MM.1S (cell line): ENCODE results near the gene ADGRD2.

ENCODE experiments used
- DNase-seq: peaks from one replicate; pipeline ENCODE4 v3.0.0-alpha.2; 2015
- H2AFZ ChIP-seq: fragments of 300-600 bp; sonication (generic); 2 replicates; pipeline ENCODE4 v1.6.0; 2016; ENCODE audit warnings: antibody characterized with exemption, low read length
- H3F3A ChIP-seq: fragments of 300-600 bp; sonication (generic); 2 replicates; pipeline ENCODE4 v1.6.1; 2016; ENCODE audit warnings: mild to moderate bottlenecking, antibody characterized with exemption, low read length, moderate library complexity, mixed read lengths; ENCODE audit not compliant: insufficient read depth
- H3K27ac ChIP-seq: fragments of 300-600 bp; sonication (generic); 2 replicates; pipeline ENCODE4 v1.5.1; 2016; ENCODE audit warnings: mild to moderate bottlenecking, low read length
- H3K27me3 ChIP-seq: fragments of 300-600 bp; sonication (generic); replicated peaks from 2 replicates; pipeline ENCODE4 v1.6.0; 2016; ENCODE audit warnings: low read length; ENCODE audit not compliant: insufficient read depth
- H3K36me3 ChIP-seq: fragments of 300-600 bp; sonication (generic); replicated peaks from 2 replicates; pipeline ENCODE4 v1.6.1; 2016; ENCODE audit warnings: mild to moderate bottlenecking, low read length, mixed read lengths; ENCODE audit not compliant: insufficient read depth
- H3K4me1 ChIP-seq: fragments of 300-600 bp; sonication (generic); 2 replicates; pipeline ENCODE4 v1.6.1; 2016; ENCODE audit warnings: low read length, mixed read lengths
- H3K4me2 ChIP-seq: fragments of 300-600 bp; sonication (generic); 2 replicates; pipeline ENCODE4 v1.6.0; 2016; ENCODE audit warnings: low read depth, low read length
- H3K4me3 ChIP-seq: fragments of 300-600 bp; sonication (generic); 2 replicates; pipeline ENCODE4 v1.5.1; 2016; ENCODE audit warnings: low read length, mixed read lengths
- H3K79me2 ChIP-seq: fragments of 300-600 bp; sonication (generic); 2 replicates; pipeline ENCODE4 v1.6.1; 2016; ENCODE audit warnings: mixed run types, low read length, mixed read lengths
- H3K9ac ChIP-seq: fragments of 300-600 bp; sonication (generic); 2 replicates; pipeline ENCODE4 v1.6.1; 2016; ENCODE audit warnings: low read length, mixed read lengths
- H3K9me2 ChIP-seq: fragments of 300-600 bp; sonication (generic); replicated peaks from 2 replicates; pipeline ENCODE4 v1.6.1; 2016; ENCODE audit warnings: mild to moderate bottlenecking, low read length, mixed read lengths; ENCODE audit not compliant: insufficient read depth
- H3K9me3 ChIP-seq: fragments of 300-600 bp; sonication (generic); replicated peaks from 2 replicates; pipeline ENCODE4 v1.6.1; 2016; ENCODE audit warnings: mild to moderate bottlenecking, low read length, mixed read lengths; ENCODE audit not compliant: insufficient read depth
- H4K20me1 ChIP-seq: fragments of 300-600 bp; sonication (generic); 2 replicates; pipeline ENCODE4 v1.6.1; 2016; ENCODE audit warnings: mild to moderate bottlenecking, low read length, moderate library complexity, mixed read lengths; ENCODE audit not compliant: insufficient read depth
- CTCF ChIP-seq: fragments of 300-600 bp; sonication (generic); IDR thresholded peaks from 2 replicates; pipeline ENCODE4 v1.5.1; 2016; ENCODE audit warnings: antibody characterized with exemption, low read length, mixed read lengths
- EZH2 ChIP-seq: fragments of 300-600 bp; sonication (generic); optimal IDR thresholded peaks from 2 replicates; pipeline ENCODE3; 2017; ENCODE audit warnings: low read depth, mild to moderate bottlenecking, antibody characterized with exemption, low read length, mixed read lengths
- EZH2phosphoT487 ChIP-seq: fragments of 300-600 bp; sonication (generic); IDR thresholded peaks from 2 replicates; pipeline ENCODE4 v1.6.1; 2018; ENCODE audit warnings: antibody characterized with exemption, low read length

ADGRD2 gene

GRCh38 chr9:124440786-124441185, 9.5 kb upstream of the ADGRD2 start:
- H3K4me1 ChIP-seq: peaks cover 13% of the 10 kb centered on the region
- TF ChIP-seq CTCF (no peak), EZH2phosphoT487 (no peak), EZH2 (no peak)
- H3K27ac ChIP-seq: no peak overlapping the region
- no peak overlapping the region for H3K4me3 ChIP-seq
- no peaks in the 10 kb centered on the region for H3K9me2 ChIP-seq
- no peak for DNase-seq
- H3K9ac ChIP-seq: no peak overlapping the region
- H3K36me3 ChIP-seq: no peaks in the 10 kb centered on the region
- no peak overlapping the region for H2AFZ ChIP-seq
- no peaks in the 10 kb centered on the region for H4K20me1 ChIP-seq
- no peaks in the 10 kb centered on the region for H3F3A ChIP-seq
- no peaks in the 10 kb centered on the region for H3K27me3 ChIP-seq
- no peak overlapping the region for H3K4me2 ChIP-seq
- H3K79me2 ChIP-seq: no peaks in the 10 kb centered on the region
- no peaks in the 10 kb centered on the region for H3K9me3 ChIP-seq

- Histone ChIP-seq H3F3A (no peaks in the 10 kb centered on the region), H4K20me1 (no peaks in the 10 kb centered on the region), H3K4me3 (no peak overlapping the region), H3K4me2 (no peak overlapping the region), H3K4me1 (peaks cover 9% of the 10 kb centered on the region), H3K27ac (no peak overlapping the region), H3K9me2 (no peaks in the 10 kb centered on the region), H3K36me3 (no peaks in the 10 kb centered on the region), H3K9me3 (no peaks in the 10 kb centered on the region), H2AFZ (no peak overlapping the region), H3K9ac (no peak overlapping the region), H3K79me2 (no peaks in the 10 kb centered on the region), H3K27me3 (no peaks in the 10 kb centered on the region)
- no peak for DNase-seq
- no peak for TF ChIP-seq EZH2
- TF ChIP-seq EZH2phosphoT487: no peak
- no peak for TF ChIP-seq CTCF
These were observed 9.0 kb upstream of the ADGRD2 start for GRCh38 chr9:124441291-124441690.

DNA sequence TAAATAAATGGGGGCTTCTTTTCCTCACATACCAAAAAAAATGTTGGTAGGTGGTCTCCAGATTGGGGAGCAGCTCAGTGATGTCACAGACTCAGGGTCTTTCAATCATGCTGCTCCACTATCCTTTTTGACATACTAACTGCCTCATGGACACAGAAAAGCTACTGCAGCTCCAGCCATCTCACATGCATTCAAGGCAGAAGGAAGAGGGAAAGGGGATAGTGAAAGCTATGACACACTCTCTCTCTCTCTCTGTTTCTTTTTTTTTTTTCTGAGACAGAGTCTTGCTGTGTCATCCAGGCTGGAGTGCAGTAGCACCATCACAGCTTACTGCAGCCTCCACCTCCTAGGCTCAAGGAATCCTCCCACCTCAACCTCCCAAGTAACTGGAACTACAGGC, 7.9 kb upstream of the ADGRD2 start:
- Histone ChIP-seq H3F3A (no peaks in the 10 kb centered on the region), H3K9me3 (no peaks in the 10 kb centered on the region)
- TF ChIP-seq CTCF: no peak

DNA sequence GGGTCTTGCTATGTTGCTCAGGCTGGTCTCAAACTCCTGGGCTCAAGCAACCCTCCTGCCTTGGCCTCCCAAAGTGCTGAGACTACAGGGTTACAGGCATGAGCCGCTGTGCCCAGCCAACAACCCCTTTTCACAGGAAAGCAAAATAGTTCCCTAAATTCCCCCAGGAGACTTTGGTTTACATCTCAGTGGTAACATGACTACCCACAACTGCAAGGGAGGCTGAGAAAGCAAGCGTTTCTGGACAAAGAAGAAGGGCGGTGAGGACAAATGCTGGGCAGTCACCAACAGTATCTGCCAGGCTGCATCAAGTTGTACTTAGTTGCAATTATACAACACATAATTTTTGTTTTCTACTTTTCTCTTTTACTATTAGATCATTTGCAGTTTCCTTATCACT, 7.4 kb upstream of the ADGRD2 start:
- Histone ChIP-seq H3K27me3 (no peaks in the 10 kb centered on the region), H2AFZ (no peak overlapping the region), H3K9me2 (no peaks in the 10 kb centered on the region), H3K9ac (no peak overlapping the region), H3K4me3 (no peak overlapping the region), H3K27ac (no peak overlapping the region), H3K36me3 (no peaks in the 10 kb centered on the region), H3K79me2 (no peaks in the 10 kb centered on the region), H3K4me1 (no peaks in the 10 kb centered on the region), H3F3A (no peaks in the 10 kb centered on the region), H3K9me3 (no peaks in the 10 kb centered on the region), H3K4me2 (no peak overlapping the region), H4K20me1 (no peaks in the 10 kb centered on the region)
- no peak for TF ChIP-seq EZH2
- TF ChIP-seq CTCF: no peak
- no peak for TF ChIP-seq EZH2phosphoT487
- DNase-seq: no peak

More for the DNA sequence above, 7.9 kb upstream of the ADGRD2 start:
- DNase-seq: no peak
- no peaks in the 10 kb centered on the region for H3K4me1 ChIP-seq
- no peak overlapping the region for H3K4me2 ChIP-seq
- no peak overlapping the region for H3K27ac ChIP-seq
- H3K79me2 ChIP-seq: no peaks in the 10 kb centered on the region
- H3K36me3 ChIP-seq: no peaks in the 10 kb centered on the region
- H4K20me1 ChIP-seq: no peaks in the 10 kb centered on the region
- H3K27me3 ChIP-seq: no peaks in the 10 kb centered on the region
- no peak overlapping the region for H3K9ac ChIP-seq
- no peak overlapping the region for H2AFZ ChIP-seq
- no peak overlapping the region for H3K4me3 ChIP-seq
- H3K9me2 ChIP-seq: no peaks in the 10 kb centered on the region
